A549 (cell line): ENCODE data around the gene STIM1. TPM values are rescaled to one million over a fixed set of nuclear protein-coding genes. Genes with fewer than 3 reads are reported as not detected.

Experiments used
- ATAC-seq, 2 experiments: fragments of 200-7000 bp in 1 of 2; fragments of >200 bp in 1 of 2; cut with Nextera tagmentation in 1 of 2; cut with Tn5 transposase in 1 of 2; 3 replicates each; pipeline versions ENCODE4 v1.8.0 to v1.9.1; 2018 to 2020; ENCODE audit warnings: mild to moderate bottlenecking in 1 of 2, moderate library complexity in 1 of 2
- CTCF ChIA-PET: fragments of 300-600 bp; sonication (Branson Sonifier 250); formaldehyde crosslinking; extraction: SDS; loops from one replicate; lab custom pipeline; 2021; ENCODE audit warnings: antibody characterized with exemption, inconsistent platforms; lab: Yijun Ruan, JAX
- POLR2A ChIA-PET: fragments of 350-600 bp; formaldehyde crosslinking; extraction: SDS; loops from one replicate; lab custom pipeline; 2021; ENCODE audit warnings: antibody characterized with exemption, inconsistent platforms; lab: Yijun Ruan, JAX
- DNase-seq, 2 experiments: peaks; one replicate each; pipeline versions ENCODE4 v3.0.0 to v3.0.0-alpha.2; 2011 to 2016; ENCODE audit warnings: low read depth in 1 of 2, low spot score in 1 of 2
- FAIRE-seq: peaks from 2 replicates; lab custom pipeline; 2011; peaks lifted over from hg19 to GRCh38; lab: Jason Lieb, UNC
- H3K27ac ChIP-seq, 2 experiments: fragments of >200 bp; sonication (Bioruptor Twin); formaldehyde crosslinking; 3 replicates each; pipeline ENCODE4 v1.5.1; 2016 to 2017
- H3K4me1 ChIP-seq: fragments of >200 bp; sonication (Bioruptor Twin); formaldehyde crosslinking; 3 replicates; pipeline ENCODE4 v1.6.1; 2016
- H3K4me2 ChIP-seq: fragments of >200 bp; sonication (Bioruptor Twin); formaldehyde crosslinking; 3 replicates; pipeline ENCODE4 v1.6.1; 2016
- H3K4me3 ChIP-seq: fragments of >200 bp; sonication (Bioruptor Twin); formaldehyde crosslinking; 3 replicates; pipeline ENCODE4 v1.5.1; 2016
- H3K9me3 ChIP-seq: fragments of >200 bp; sonication (Bioruptor Twin); formaldehyde crosslinking; 3 replicates; pipeline ENCODE4 v1.6.1; 2016
- EHMT2 ChIP-seq: fragments of 200-600 bp; sonication (generic); IDR thresholded peaks from 2 replicates; pipeline ENCODE4 v1.6.1; 2016; ENCODE audit warnings: antibody characterized with exemption, low read depth, mild to moderate bottlenecking, moderate library complexity
- EP300 ChIP-seq, 2 experiments: fragments of >200 bp; sonication (Bioruptor Twin); formaldehyde crosslinking; IDR thresholded peaks; 2 replicates in 1 of 2; 3 replicates in 1 of 2; pipeline ENCODE4 v1.6.1; 2016 to 2017
- FOSL2 ChIP-seq, 2 experiments: fragments of 450-650 bp in 1 of 2; fragments of >200 bp in 1 of 2; sonication (Bioruptor Twin) in 1 of 2; formaldehyde crosslinking; IDR thresholded peaks; 2 replicates each; pipeline versions ENCODE4 v1.5.0 to v1.6.1; 2016 to 2020; ENCODE audit warnings: mild to moderate bottlenecking in 1 of 2, moderate library complexity in 1 of 2
- JUN ChIP-seq, 2 experiments: fragments of >200 bp; sonication (Bioruptor Twin); formaldehyde crosslinking; IDR thresholded peaks; 2 replicates in 1 of 2; 3 replicates in 1 of 2; pipeline ENCODE4 v1.6.1; 2016 to 2017
- KDM1A ChIP-seq: fragments of 200-600 bp; sonication (generic); IDR thresholded peaks from 2 replicates; pipeline ENCODE4 v1.6.1; 2016; ENCODE audit warnings: low read depth, mild to moderate bottlenecking
- KDM5A ChIP-seq: fragments of 200-600 bp; sonication (generic); IDR thresholded peaks from 2 replicates; pipeline ENCODE4 v1.6.1; 2016; ENCODE audit warnings: antibody characterized with exemption, mild to moderate bottlenecking
- MAX ChIP-seq: IDR thresholded peaks from 2 replicates; pipeline ENCODE4 v1.6.1; 2012
- NFE2L2 ChIP-seq: fragments of 150-350 bp; conservative IDR thresholded peaks from 2 replicates; pipeline ENCODE4 v1.6.1; 2014; ENCODE audit warnings: low read length
- PHF8 ChIP-seq: fragments of 200-600 bp; sonication (generic); IDR thresholded peaks from 2 replicates; pipeline ENCODE4 v1.6.1; 2016; ENCODE audit warnings: low read depth, mild to moderate bottlenecking, antibody characterized with exemption, moderate library complexity, borderline replicate concordance
- POLR2A ChIP-seq: IDR thresholded peaks from 2 replicates; pipeline ENCODE4 v1.6.1; 2012; ENCODE audit warnings: mild to moderate bottlenecking, low read length
- RARB ChIP-seq: fragments of 250-450 bp; sonication (Bioruptor Pico); IDR thresholded peaks from 2 replicates; pipeline ENCODE4 v1.8.0; 2021; ENCODE audit warnings: mild to moderate bottlenecking, moderate library complexity
- REST ChIP-seq: fragments of 200-600 bp; sonication (generic); IDR thresholded peaks from 2 replicates; pipeline ENCODE4 v1.6.1; 2016; ENCODE audit warnings: antibody characterized with exemption, mild to moderate bottlenecking, moderate library complexity
- RNF2 ChIP-seq: fragments of 200-600 bp; sonication (generic); IDR thresholded peaks from 2 replicates; pipeline ENCODE4 v1.6.1; 2016; ENCODE audit warnings: low read depth, mild to moderate bottlenecking, antibody characterized with exemption, moderate library complexity, borderline replicate concordance
- WGBS: methylation state at CpG from one replicate; pipeline ENCODE4 v1.1.6; 2017; ENCODE audit errors: missing lambda C conversion rate; 5-methylcytosine and 5-hydroxymethylcytosine counted together
- polyA plus RNA-seq, 4 experiments: library from polyadenylated mRNA; depleted of rRNA in 3 of 4; stranded (reverse); fragments of >200 nt; fragmentation: RNase III in 1 of 4; extraction: RNeasy Plus Mini Kit Qiagen cat#74134 plus additional on column Dnase treatment in 1 of 4; gene quantifications; 2 replicates in 3 of 4; 3 replicates in 1 of 4; pipeline ENCODE4 v1.2.3, GENCODE V29; 2011 to 2017
- TF ChIP-seq, protein P1 (sequence below): IDR thresholded peaks from 2 replicates; pipeline ENCODE4 v1.6.1; 2012
- TF ChIP-seq, protein P2 (sequence below): IDR thresholded peaks from 2 replicates; pipeline ENCODE4 v1.6.1; 2012; ENCODE audit warnings: low read depth, borderline replicate concordance

STIM1 gene
- polyA plus RNA-seq, 2 of the 4 experiments (the other 2 are of a cell fraction) = 35.2 to 38.7 TPM

GRCh38 chr11:4094348-4095291 is 239.2 kb downstream of the STIM1 start, which contains the start of gene RRM1:
TSS of gene RRM1 (plus strand) at chr11:4094799. CDS start at chr11:4095013, 214 bp downstream.
- FAIRE-seq = peak; percentile 46
- H3K4me1 ChIP-seq = peaks cover 15% of the 10 kb centered on the region; the same call in 2 of the 3 replicates
- peak; percentile 97 to 99 for ATAC-seq
- ChIA-PET POLR2A (no interaction called here), CTCF (interaction anchor here (1.3 to 1.6 kb wide), 2 partner anchors 15 to 22 kb away, joined by 3 to 5 read pairs; no protein-coding TSS in a partner anchor)
- TF ChIP-seq, protein P1, sequence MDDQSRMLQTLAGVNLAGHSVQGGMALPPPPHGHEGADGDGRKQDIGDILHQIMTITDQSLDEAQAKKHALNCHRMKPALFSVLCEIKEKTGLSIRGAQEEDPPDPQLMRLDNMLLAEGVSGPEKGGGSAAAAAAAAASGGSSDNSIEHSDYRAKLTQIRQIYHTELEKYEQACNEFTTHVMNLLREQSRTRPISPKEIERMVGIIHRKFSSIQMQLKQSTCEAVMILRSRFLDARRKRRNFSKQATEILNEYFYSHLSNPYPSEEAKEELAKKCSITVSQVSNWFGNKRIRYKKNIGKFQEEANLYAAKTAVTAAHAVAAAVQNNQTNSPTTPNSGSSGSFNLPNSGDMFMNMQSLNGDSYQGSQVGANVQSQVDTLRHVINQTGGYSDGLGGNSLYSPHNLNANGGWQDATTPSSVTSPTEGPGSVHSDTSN = 0 out of 2 replicates have a peak, but pooled peaks have one; percentile 4
- peak; percentile 89; the same call in 1 of the 2 replicates for TF ChIP-seq EHMT2
- peak; percentile 77 for TF ChIP-seq PHF8
- TF ChIP-seq KDM5A = peak; percentile 86
- peak; percentile 59 for TF ChIP-seq POLR2A
- no peak for TF ChIP-seq KDM1A
- peak; percentile 87 for TF ChIP-seq MAX
- TF ChIP-seq RNF2 = no peak
- peak in 1 of 2 experiments; percentile 79; a peak in 3 of 5 replicates for TF ChIP-seq JUN (IDR thresholded peaks at IDR 0.05)
- TF ChIP-seq, protein P2, sequence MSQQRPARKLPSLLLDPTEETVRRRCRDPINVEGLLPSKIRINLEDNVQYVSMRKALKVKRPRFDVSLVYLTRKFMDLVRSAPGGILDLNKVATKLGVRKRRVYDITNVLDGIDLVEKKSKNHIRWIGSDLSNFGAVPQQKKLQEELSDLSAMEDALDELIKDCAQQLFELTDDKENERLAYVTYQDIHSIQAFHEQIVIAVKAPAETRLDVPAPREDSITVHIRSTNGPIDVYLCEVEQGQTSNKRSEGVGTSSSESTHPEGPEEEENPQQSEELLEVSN = peak; percentile 76; the same call in 1 of the 2 replicates
- peak; percentile 16; the same call in 1 of the 2 replicates for TF ChIP-seq REST
- no peak for TF ChIP-seq EP300 (IDR thresholded peaks at IDR 0.05)
- TF ChIP-seq FOSL2 (IDR thresholded peaks at IDR 0.05) = no peak
- TF ChIP-seq FOSL2 (CRISPR knock-in tag; IDR thresholded peaks at IDR 0.05) = peak; percentile 46
- no peak for TF ChIP-seq RARB (CRISPR knock-in tag)
- H3K4me3 ChIP-seq = peak within 1 kb of the TSS; percentile 74
- peak within 1 kb of the TSS; percentile 90 to 95 for H3K27ac ChIP-seq
- H3K4me2 ChIP-seq = peak within 1 kb of the TSS; percentile 98
- peak; percentile 93 to 98 for DNase-seq
- H3K9me3 ChIP-seq = no peaks in the 10 kb centered on the region
- 1% methylated on average over 56 of the region's 74 CpGs for WGBS

DNA sequence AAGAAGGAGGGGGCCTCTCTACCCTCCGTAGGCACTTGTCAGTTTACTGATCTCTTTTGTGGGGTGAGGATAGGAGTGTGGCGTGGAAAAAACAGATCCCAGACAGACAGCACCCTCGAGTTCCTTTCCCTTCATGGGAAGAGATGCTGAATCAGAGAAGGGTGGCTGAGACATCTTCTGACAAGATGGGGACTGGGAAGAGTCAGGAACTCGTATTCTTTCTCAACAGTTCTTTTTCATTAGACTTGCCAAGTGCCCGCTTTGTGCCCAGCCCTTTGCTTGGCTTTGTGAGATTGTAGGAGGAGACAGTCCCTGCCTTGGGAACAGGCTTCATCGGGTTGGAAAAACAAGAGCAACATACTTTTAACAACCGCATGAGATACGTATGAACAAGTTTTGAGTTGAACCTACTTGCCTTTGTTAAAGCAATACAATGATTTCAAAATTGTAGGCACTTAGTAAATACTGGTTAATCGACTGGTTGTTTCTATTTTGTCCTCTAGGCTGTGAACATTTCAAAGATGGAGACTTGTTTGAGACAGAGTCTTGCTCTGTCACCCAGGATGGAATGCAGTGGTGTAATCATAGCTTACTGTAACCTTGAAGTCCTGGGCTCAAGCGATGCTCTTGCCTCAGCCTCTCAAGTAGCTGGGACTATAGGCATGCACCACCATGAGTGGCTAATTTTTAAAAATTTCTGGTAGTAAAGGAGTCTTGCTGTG is 240.2 kb downstream of the STIM1 start:
- H3K4me3 ChIP-seq = peak overlapping the region; percentile 74
- peak overlapping the region; percentile 86 for H3K4me2 ChIP-seq
- ATAC-seq (peak in 1 of 2 experiments; percentile 25; a peak in 3 of 6 replicates), FAIRE-seq (no peak), DNase-seq (peak; percentile 21 to 53)
- no peaks in the 10 kb centered on the region for H3K9me3 ChIP-seq
- ChIA-PET CTCF (interaction anchor here (1.1 to 2.2 kb wide), 3 partner anchors 14 to 246 kb away, joined by 3 to 4 read pairs (median 3); no protein-coding TSS in a partner anchor), POLR2A (no interaction called here)
- peaks cover 15% of the 10 kb centered on the region; the same call in 2 of the 3 replicates for H3K4me1 ChIP-seq
- peak overlapping the region; percentile 90 to 95 for H3K27ac ChIP-seq
- 25% methylated on average over 10 of the region's 10 CpGs for WGBS
- no peak for TF ChIP-seq NFE2L2
